ENCODE measurements around the gene TIMP2.
"Not testable (repeated sequence)": the region's sequence is repeated elsewhere in the genome, so short reads cannot be mapped to it uniquely, and the experiment has no call there.

Gene TIMP2

GRCh38 chr17:78954684-78955083 lies 29.5 kb upstream of the TIMP2 start:
- DNase-seq (ENCODE audit: low spot score): no peak

- DNase-seq (ENCODE audit: low spot score): no peak
Observed at GRCh38 chr17:78953356-78954350, 28.5 kb upstream of the TIMP2 start.

GRCh38 chr17:78952706-78953105 lies 27.5 kb upstream of the TIMP2 start:
- DNase-seq (ENCODE audit: low spot score): no peak

- DNase-seq (ENCODE audit: low spot score): no peak
Observed at GRCh38 chr17:78951967-78952551, 26.9 kb upstream of the TIMP2 start.

GRCh38 chr17:78950870-78951269 lies 25.7 kb upstream of the TIMP2 start:
- DNase-seq (ENCODE audit: low spot score): no peak

- no peak for DNase-seq (ENCODE audit: low spot score)
Observed at GRCh38 chr17:78947235-78948149, 22.3 kb upstream of the TIMP2 start.

GRCh38 chr17:78946631-78947030 lies 21.4 kb upstream of the TIMP2 start:
- no peak for DNase-seq (ENCODE audit: low spot score)

GRCh38 chr17:78946131-78946530 lies 20.9 kb upstream of the TIMP2 start:
- no peak for DNase-seq (ENCODE audit: low spot score)

GRCh38 chr17:78945455-78945854 lies 20.3 kb upstream of the TIMP2 start:
- DNase-seq (ENCODE audit: low spot score): not testable (repeated sequence)

- no peak for DNase-seq (ENCODE audit: low spot score)
Observed at GRCh38 chr17:78944956-78945355, 19.8 kb upstream of the TIMP2 start.

GRCh38 chr17:78944026-78944425 lies 18.8 kb upstream of the TIMP2 start:
- no peak for DNase-seq (ENCODE audit: low spot score)

- DNase-seq (ENCODE audit: low spot score): no peak
Observed at GRCh38 chr17:78940708-78941107, 15.5 kb upstream of the TIMP2 start.

- no peak for DNase-seq (ENCODE audit: low spot score)
Observed at GRCh38 chr17:78940258-78940657, 15.1 kb upstream of the TIMP2 start.

- no peak for DNase-seq (ENCODE audit: low spot score)
Observed at GRCh38 chr17:78939615-78940014, 14.4 kb upstream of the TIMP2 start.

- no peak for DNase-seq (ENCODE audit: low spot score)
Observed at GRCh38 chr17:78937561-78937960, 12.4 kb upstream of the TIMP2 start.

GRCh38 chr17:78935419-78936323 lies 10.5 kb upstream of the TIMP2 start:
- DNase-seq (ENCODE audit: low spot score): no peak

- no peak for DNase-seq (ENCODE audit: low spot score)
Observed at GRCh38 chr17:78934681-78935418, 9.7 kb upstream of the TIMP2 start.

GRCh38 chr17:78933959-78934568 lies 8.9 kb upstream of the TIMP2 start:
- peak; percentile 56 for DNase-seq (ENCODE audit: low spot score)

GRCh38 chr17:78933025-78933958 lies 8.1 kb upstream of the TIMP2 start:
- DNase-seq (ENCODE audit: low spot score): peak; percentile 42

Data from HuH-7.5 (cell line).